ELR (cell line): ENCODE data around the gene NELFCD.
"Not testable (repeated sequence)": the region's sequence is repeated elsewhere in the genome, so short reads cannot be mapped to it uniquely, and the experiment has no call there.

ENCODE experiments used
- DNase-seq: peaks from one replicate; pipeline ENCODE4 v3.0.0-alpha.2; 2015; ENCODE audit warnings: low read depth

NELFCD gene

GRCh38 chr20:59008715-59009336 is 27.8 kb downstream of the NELFCD start:
- DNase-seq, result no peak

GRCh38 chr20:59010321-59010994 is 29.4 kb downstream of the NELFCD start:
- no peak for DNase-seq

- DNase-seq, result peak; percentile 90
Measured at GRCh38 chr20:59010995-59011873, 30.2 kb downstream of the NELFCD start.

DNA sequence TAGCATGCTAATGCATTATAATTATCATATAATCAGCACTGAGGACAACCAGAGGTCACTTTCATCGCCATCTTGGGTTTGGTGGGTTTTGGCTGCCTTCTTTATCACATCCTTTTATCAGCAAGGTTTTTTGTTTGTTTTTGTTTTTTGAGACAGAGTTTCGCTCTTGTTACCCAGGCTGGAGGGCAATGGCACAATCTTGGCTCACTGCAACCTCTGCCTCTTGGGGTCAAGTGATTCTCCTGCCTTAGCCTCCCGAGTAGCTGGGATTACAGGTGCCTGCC is 30.8 kb downstream of the NELFCD start:
- not testable (repeated sequence) for DNase-seq

GRCh38 chr20:59013031-59013951 is 32.2 kb downstream of the NELFCD start:
- no peak for DNase-seq

GRCh38 chr20:59013959-59014608 is 33.0 kb downstream of the NELFCD start:
- DNase-seq, result peak; percentile 67

DNA sequence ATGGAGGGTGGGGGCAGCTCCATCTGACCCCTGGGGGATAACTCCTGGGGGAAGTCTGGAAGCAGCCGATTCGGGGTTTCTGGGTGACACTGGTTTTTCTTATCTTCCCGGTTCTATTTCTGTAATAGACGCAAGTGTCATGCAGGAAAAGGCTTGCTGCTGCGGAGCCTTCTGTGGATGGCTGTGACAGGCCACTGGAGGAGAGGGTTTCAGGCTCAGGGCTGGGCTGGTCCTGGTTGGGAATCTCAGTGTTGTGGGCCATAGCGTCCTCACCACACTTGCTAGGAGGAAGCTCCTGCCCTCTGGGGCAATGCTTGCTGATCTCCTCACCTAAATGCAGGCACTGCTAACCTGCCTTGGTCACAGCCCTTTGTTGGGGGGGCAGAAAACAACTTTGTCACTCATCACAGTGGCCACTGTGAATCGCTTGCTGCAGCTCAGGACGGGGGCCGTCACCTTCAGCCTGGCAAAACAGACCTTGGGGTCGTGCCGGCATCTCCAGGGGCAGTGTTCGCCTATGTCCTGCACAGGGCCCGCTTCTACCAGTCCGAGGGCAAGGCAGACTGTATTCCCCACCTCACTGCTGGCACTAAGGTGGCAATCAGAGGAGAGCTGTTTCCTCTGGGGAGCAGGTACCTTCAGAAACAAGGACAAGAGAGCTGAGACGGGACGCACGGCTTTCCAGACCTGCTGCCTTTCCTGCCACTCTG is 33.8 kb downstream of the NELFCD start:
- DNase-seq, result no peak

GRCh38 chr20:59015411-59015810 is 34.4 kb downstream of the NELFCD start:
- DNase-seq, result no peak

DNA sequence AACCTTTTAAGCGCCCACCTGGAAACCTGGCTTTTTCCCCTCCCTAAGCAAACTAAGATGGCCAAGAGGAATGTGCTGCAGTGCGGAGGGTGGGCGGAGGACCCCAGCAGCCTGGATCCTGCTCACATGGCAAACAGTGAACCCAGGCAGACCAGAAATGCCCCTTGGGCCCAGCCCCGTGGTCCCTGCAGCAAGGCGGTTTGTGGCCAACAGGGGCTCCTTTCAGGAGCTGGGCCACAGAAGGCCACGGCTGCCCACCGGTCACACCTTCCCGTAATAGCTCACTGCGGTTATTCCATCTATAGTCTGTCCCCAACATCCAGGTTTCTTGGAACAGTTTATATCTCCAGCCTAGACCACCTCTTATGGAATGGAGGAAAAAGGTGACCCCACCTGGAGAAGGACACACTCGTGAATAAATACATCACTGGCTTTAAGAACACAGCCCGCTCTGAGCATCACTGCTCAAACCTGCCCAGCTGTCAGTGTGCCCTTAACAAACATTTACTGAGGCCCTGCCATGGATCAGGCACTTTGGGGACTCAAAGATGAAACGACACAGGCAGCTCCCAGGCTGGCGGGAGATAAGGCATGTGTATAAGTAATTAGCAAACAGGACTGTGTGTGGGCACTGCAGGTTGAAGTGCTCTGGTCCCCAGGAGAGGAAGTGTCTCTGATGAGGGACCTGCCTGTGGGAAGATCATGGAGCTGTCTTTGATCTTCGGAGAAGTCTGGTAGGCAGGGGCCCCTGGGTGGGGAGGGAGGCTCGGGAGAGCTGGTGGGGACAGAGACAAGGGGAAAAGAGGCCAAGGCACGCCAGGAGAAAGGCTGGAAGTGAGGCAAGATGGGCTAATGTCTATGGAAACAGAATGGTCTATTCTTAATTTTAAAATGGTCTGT is 35.0 kb downstream of the NELFCD start:
- no peak for DNase-seq

DNA sequence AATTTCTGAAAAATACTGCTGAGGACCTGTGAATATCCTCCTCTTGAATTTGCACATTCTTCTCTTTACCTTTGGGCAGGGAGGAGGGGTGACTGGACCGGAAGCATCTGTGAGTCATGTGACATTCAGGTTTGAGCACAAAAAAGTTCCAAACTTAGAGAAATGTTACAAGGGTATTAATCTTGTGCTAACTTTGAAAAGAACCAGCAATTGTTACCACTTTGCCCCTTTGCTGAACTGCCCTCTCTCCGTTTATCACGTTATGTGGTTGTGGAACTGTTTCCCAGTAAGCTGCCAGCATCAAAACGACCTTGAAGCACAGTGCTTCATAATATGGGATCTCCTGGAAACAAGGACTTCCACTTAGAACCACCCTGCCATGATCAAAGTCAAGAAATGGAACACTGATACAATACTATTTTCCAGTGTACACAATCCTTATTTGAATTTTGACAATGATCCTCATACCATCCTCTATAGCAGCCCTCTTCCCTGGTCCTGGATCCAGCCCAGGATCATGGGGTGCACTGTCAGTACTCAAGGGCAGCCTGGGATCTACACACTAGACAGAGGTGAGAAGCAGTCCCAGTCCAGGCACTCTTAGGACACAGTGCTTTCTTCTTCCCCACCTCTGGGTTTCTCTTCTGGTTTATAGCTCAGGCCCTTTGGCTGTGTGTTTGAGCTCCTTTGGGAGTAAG is 35.9 kb downstream of the NELFCD start:
- peak; percentile 40 for DNase-seq

DNA sequence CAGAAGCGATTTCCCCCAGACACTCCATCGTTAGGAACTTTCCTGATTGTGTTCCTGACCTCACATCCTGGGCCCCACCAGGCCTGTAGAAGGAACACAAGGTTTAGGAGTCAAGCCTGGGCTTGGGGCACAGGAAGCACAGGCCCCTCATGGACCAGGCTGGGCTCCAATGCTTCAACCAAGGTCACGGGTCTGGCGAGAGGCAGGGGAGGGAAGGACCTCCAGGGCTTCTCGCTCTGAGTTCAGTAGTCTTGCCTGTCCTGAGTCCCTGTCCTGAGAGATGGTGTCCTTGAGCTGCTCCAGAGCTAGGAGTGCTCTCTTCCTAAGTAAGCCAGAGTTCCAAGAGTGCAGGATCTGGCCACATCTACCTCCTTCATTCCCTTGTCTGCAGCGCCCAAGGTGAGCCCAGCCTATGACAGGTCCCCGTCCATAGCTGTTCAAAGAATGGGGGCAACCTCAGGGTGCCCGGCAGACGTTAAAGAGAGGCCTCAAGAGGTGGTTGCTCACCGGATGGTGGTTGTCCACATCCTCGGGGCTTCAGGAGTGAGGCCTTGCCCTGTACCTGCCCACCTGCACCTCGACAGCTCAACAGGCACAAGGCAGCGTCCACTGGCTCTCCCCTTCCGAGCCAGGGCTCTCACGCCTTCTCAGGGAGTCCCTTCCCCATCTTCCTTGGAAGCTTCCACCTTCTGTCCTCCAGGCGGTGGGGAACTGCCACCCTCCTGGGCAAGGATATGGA is 36.6 kb downstream of the NELFCD start:
- no peak for DNase-seq

DNA sequence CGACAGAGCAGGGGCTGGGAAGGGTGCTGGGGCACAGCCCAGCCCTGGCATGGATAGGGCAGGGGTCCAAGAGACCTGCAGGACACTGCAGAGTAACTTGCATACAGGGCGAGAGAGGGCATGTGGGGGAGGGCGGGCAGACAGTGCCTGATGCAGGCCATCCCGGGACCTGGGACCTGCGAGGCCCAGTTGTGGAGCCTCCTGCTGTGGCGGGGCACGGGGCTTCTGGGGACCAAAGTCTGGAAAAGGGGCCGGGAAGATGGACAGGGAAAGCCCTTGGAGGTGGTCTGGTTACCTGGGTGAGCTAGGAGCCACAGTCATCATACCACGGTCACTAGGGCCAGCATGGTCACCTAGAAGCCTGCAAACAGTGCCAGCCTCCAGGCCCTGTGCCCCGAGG is 37.8 kb downstream of the NELFCD start:
- no peak for DNase-seq

DNA sequence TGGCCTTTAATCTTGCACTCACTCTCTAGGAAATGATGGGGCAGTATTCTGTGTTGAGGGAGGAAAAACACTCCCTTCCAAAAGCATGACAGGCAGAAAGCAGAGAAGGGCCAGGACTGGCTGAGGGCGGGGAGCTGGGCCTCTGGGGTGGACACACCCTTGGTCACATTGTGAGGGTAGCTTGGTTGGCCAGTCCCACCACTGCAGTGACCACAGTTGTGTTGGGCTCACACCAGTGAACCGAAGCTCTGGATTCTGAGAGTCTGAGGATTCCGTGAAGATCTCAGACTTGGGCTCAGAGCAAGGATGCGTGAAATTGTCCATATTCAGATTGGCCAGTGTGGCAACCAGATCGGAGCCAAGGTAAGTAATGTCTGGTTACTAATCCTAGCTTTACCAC is 38.2 kb downstream of the NELFCD start, which contains the start of gene TUBB1:
TUBB1 (plus strand) TSS at position 213 of the 400 bp plus-strand sequence; CDS start at position 307, 94 bp downstream.
- no peak for DNase-seq

DNA sequence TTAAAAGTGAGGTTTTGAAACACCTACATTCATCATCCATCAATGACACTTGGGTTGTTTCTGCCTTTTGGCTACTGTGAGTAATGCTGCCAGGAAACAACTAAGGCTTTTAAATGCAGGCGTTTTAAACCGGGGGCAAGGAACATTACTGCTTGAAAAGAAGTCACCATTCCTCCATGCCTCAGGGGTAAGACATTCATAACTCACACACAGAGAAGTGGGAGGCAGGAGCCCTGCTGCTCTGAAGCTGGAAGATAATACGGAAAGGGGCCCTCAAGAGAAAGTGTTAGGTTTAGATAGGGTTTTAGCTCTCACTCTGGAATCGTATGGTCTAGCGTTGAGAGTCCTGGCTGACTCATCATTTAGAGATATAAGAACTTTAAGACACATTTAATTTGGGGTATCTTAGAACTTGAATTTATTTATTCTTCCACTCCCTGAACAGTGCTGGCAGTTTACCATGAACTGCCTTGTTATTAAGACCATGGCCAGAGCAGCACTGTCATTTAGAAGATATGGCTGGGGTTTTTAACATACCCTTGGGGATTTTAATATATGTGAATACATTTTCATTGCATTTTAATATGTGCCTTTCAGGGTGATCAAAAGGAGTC is 40.0 kb downstream of the NELFCD start:
- peak; percentile 87 for DNase-seq

GRCh38 chr20:59022754-59023153 is 41.7 kb downstream of the NELFCD start:
- no peak for DNase-seq

DNA sequence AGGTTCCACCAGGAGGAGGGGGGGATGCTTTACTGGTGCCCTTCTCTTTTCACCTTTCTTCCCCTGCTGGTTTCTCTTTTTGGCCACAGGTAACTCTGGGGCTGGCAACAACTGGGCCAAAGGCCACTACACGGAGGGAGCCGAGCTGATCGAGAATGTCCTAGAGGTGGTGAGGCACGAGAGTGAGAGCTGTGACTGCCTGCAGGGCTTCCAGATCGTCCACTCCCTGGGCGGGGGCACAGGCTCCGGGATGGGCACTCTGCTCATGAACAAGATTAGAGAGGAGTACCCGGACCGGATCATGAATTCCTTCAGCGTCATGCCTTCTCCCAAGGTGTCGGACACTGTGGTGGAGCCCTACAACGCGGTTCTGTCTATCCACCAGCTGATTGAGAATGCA is 42.6 kb downstream of the NELFCD start:
- DNase-seq, result no peak

- no peak for DNase-seq
Measured at GRCh38 chr20:59024111-59024530, 43.1 kb downstream of the NELFCD start.

DNA sequence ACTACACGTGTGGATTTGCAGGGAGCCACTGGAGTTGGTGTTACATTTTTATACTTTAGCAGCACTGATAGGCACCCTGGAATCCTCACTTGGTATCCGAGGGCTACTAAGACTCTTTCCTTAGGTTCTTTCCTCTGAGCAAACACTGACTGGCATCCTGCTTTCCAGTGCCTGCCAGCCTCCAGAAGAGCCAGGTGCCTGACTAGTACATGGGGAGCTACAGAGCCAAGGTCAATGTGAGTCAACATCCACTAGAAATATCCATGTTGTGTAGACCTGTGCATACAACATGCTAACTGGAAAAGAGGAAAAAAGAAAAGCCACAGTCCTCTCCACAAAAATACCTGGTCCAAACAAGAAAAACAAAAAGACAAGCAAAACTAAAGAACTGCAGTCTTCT is 44.0 kb downstream of the NELFCD start:
- DNase-seq, result no peak
